ENCODE results near the gene TLCD4. TPM values are rescaled to one million over a fixed set of nuclear protein-coding genes. Genes with fewer than 3 reads are reported as not detected.

The TLCD4 gene
- total and polyA plus RNA-seq, 2 of the 13 experiments (the other 11 are each of a cell fraction or from before 2014, with no cell fraction given) = 4.7 to 14.5 TPM

GRCh38 chr1:95084317-95085176 lies 32.6 kb upstream of the TLCD4 start:
- peaks cover 48% of the 10 kb centered on the region for H3K4me1 ChIP-seq (ENCODE audit: insufficient read depth, low read length)
- intact Hi-C loops (cut with micrococcal nuclease; ENCODE audit: unreplicated experiment) (no loop called here), in situ Hi-C loops (cut with HindIII; ENCODE audit: extremely low pct_ligation_motif_present, low pct_unique_long_range_greater_than_20kb) (loop anchor here (10.0 kb wide), 1 partner anchor 150 kb away; the partner anchor contains the start of gene RWDD3)
- H3K27me3 ChIP-seq (ENCODE audit: control insufficient read depth in 1 of 2, insufficient read depth in 2 of 2, low read length in 2 of 2) = no peaks in the 10 kb centered on the region; a peak in 1 of 5 replicates
- no peaks in the 10 kb centered on the region for H3K79me2 ChIP-seq (ENCODE audit: insufficient read depth, low read length)
- H4K20me1 ChIP-seq (ENCODE audit: insufficient read depth, low read length) = no peaks in the 10 kb centered on the region
- DNase-seq (ENCODE audit: low spot score) (peak; percentile 80), FAIRE-seq (peak; percentile 51), ATAC-seq (peak; percentile 90)
- H3K9ac ChIP-seq (ENCODE audit: insufficient read depth, low read depth, low read length) = no peak overlapping the region
- H2AFZ ChIP-seq (ENCODE audit: low read length) = no peak overlapping the region
- H3K4me3 ChIP-seq (replicated peaks in 1 of 3; ENCODE audit: insufficient read depth in 1 of 3, low read depth in 2 of 3, low read length in 3 of 3) = no peak overlapping the region
- 45% methylated on average over 8 of the region's 8 CpGs for WGBS (ENCODE audit: low lambda C conversion rate)
- no peaks in the 10 kb centered on the region for H3K9me3 ChIP-seq (ENCODE audit: low read length)
- H3K4me2 ChIP-seq (ENCODE audit: low read depth, low read length) = peak overlapping the region; percentile 28; the same call in 1 of the 2 replicates
- no peak overlapping the region for H3K27ac ChIP-seq (ENCODE audit: extremely low read length, insufficient read depth, low read length)
- no peaks in the 10 kb centered on the region for H3K36me3 ChIP-seq (replicated peaks in 1 of 2; ENCODE audit: control insufficient read depth in 1 of 2, insufficient read depth in 2 of 2, low read length in 2 of 2)
- POLR2A ChIA-PET = interaction anchor here (0.9 to 2.3 kb wide), 6 partner anchors 9 to 149 kb away, joined by 3 to 32 read pairs (median 6); partner anchors contain the start of genes ALG14, RWDD3 and TLCD4
- CTCF ChIA-PET (ENCODE audit: low intra/inter-chr PET ratio, low total read pairs) = interaction anchor here (1.1 to 1.4 kb wide), 2 partner anchors 32 to 149 kb away, joined by 3 to 8 read pairs; partner anchors contain the start of gene TLCD4
- no TSS peak for BruUV-seq (replicated peaks)
- TF ChIP-seq GATA4 (IDR thresholded peaks at IDR 0.05; ENCODE audit: borderline replicate concordance, low read depth) (no peak), CREB1 (IDR thresholded peaks at IDR 0.05) (0 out of 2 replicates have a peak, but pooled peaks have one; percentile 9), CREB1 (CRISPR knock-in tag; IDR thresholded peaks at IDR 0.05) (no peak; the same call in 1 of the 2 replicates), TEAD2 (CRISPR knock-in tag; IDR thresholded peaks at IDR 0.05) (no peak), CHD4 (IDR thresholded peaks at IDR 0.05; ENCODE audit: borderline replicate concordance, low read length) (no peak), ZBTB7A (CRISPR knock-in tag; IDR thresholded peaks at IDR 0.05) (no peak), HOMEZ (CRISPR knock-in tag; IDR thresholded peaks at IDR 0.05; ENCODE audit: low read depth) (no peak), THYN1 (CRISPR knock-in tag; IDR thresholded peaks at IDR 0.05; ENCODE audit: borderline replicate concordance, low read depth) (no peak), RAD21 (CRISPR knock-in tag; IDR thresholded peaks at IDR 0.05) (peak; percentile 37; the same call in 1 of the 2 replicates), ZNF225 (CRISPR knock-in tag; IDR thresholded peaks at IDR 0.05) (no peak), PLSCR1 (CRISPR knock-in tag; IDR thresholded peaks at IDR 0.05; ENCODE audit: borderline replicate concordance) (no peak), SMC3 (IDR thresholded peaks at IDR 0.05; ENCODE audit: low read length) (peak; percentile 44), ZNF678 (CRISPR knock-in tag; IDR thresholded peaks at IDR 0.05) (no peak), SOX6 (IDR thresholded peaks at IDR 0.05) (no peak), SOX6 (CRISPR knock-in tag; IDR thresholded peaks at IDR 0.05) (peak; percentile 50; the same call in 1 of the 2 replicates), ZNF740 (CRISPR knock-in tag; IDR thresholded peaks at IDR 0.05) (no peak), GPN1 (CRISPR knock-in tag; IDR thresholded peaks at IDR 0.05; ENCODE audit: borderline replicate concordance) (no peak), ZNF101 (CRISPR knock-in tag; IDR thresholded peaks at IDR 0.05; ENCODE audit: borderline replicate concordance, low read depth) (no peak)
